HG03469 (cell line): Measurements from ENCODE around the gene ENDOV.

Experiments used
- ATAC-seq: cut with Tn5 transposase; IDR thresholded peaks from one replicate; pipeline ENCODE4 v1.9.1; 2021; ENCODE audit warnings: mild to moderate bottlenecking, moderate library complexity, moderate number of reproducible peaks; ENCODE audit not compliant: unreplicated experiment

ENDOV gene

GRCh38 chr17:80480248-80480647, 65.3 kb downstream of the ENDOV start:
- no peak for ATAC-seq

- ATAC-seq: no peak
Observed at GRCh38 chr17:80481284-80482057, 66.5 kb downstream of the ENDOV start.

GRCh38 chr17:80482058-80482318, 67.0 kb downstream of the ENDOV start:
- no peak for ATAC-seq

GRCh38 chr17:80482555-80483308, 67.8 kb downstream of the ENDOV start:
- ATAC-seq: no peak

GRCh38 chr17:80485846-80486245, 70.9 kb downstream of the ENDOV start:
- ATAC-seq: no peak

GRCh38 chr17:80486692-80487091, 71.7 kb downstream of the ENDOV start:
- ATAC-seq: no peak

- no peak for ATAC-seq
Observed at GRCh38 chr17:80487511-80487910, 72.5 kb downstream of the ENDOV start.
